ELR (cell line): Measurements from ENCODE around the gene PTPRT.

Experiments used
- DNase-seq: peaks from one replicate; pipeline ENCODE4 v3.0.0-alpha.2; 2015; ENCODE audit warnings: low read depth

The PTPRT gene

GRCh38 chr20:42191140-42191860 is 998.4 kb downstream of the PTPRT start:
- no peak for DNase-seq

GRCh38 chr20:42190084-42190483 is 999.6 kb downstream of the PTPRT start:
- no peak for DNase-seq

DNA sequence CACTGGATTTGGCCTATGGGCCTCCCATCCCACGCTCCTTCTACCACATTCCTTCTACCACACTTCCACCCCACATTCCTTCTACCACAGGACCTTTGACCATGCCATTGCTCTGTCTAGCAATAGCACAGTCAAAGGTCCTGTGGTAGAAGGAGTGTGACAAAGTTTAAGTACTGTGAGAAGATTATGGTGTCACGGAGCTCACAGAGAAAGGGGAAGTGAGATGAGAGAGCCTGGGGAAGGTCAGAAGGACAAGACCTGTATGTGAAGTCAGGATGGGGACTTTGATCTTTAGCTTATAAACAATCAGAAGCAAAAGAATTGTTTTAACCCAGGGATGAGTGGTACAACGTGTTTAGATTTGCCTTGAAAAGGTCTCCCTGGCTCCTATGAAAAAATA is 1003.4 kb downstream of the PTPRT start:
- DNase-seq, result no peak

- DNase-seq, result no peak
Measured at GRCh38 chr20:42183147-42183546, 1006.6 kb downstream of the PTPRT start.

GRCh38 chr20:42181064-42181463 is 1008.6 kb downstream of the PTPRT start:
- DNase-seq, result no peak

DNA sequence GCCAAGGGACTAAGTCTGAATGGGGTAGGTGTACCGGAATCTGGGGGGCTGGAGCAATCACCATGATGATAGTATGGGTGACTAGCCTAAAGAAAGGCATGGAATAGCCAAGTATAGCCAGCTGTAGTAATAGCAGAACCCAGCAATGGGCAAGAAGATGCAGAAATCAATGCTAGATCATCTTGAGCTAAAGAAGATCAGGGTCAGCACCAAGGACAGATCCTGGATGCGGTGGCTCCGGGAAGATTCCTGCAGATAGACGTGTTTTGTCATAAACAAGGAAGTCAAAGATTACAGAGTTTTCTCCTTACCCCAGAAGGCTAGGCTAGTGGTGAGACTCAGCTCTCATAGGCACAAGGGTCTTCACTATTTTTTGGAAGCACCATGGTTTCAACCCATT is 1009.9 kb downstream of the PTPRT start:
- DNase-seq, result no peak

DNA sequence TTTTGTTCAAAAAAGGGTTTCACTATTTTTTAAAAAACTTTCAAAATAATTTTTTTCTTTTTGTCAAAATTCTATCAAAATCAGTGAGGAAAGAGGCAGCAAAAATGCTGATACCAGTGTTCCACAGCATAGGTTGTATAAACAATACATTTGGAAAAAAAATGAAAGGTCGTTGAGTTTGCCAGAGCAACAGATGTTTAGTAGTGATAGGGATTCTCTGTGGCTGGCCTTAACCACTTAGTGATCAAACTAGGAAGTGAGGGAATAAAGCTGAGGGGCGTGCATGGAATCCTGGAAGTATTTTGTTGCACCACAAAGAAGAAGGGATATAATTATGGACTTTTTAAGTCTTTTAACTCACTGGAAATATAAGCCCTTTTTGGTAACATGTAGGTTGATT is 1016.3 kb downstream of the PTPRT start:
- DNase-seq, result no peak

GRCh38 chr20:42164121-42164890 is 1025.4 kb downstream of the PTPRT start:
- no peak for DNase-seq

DNA sequence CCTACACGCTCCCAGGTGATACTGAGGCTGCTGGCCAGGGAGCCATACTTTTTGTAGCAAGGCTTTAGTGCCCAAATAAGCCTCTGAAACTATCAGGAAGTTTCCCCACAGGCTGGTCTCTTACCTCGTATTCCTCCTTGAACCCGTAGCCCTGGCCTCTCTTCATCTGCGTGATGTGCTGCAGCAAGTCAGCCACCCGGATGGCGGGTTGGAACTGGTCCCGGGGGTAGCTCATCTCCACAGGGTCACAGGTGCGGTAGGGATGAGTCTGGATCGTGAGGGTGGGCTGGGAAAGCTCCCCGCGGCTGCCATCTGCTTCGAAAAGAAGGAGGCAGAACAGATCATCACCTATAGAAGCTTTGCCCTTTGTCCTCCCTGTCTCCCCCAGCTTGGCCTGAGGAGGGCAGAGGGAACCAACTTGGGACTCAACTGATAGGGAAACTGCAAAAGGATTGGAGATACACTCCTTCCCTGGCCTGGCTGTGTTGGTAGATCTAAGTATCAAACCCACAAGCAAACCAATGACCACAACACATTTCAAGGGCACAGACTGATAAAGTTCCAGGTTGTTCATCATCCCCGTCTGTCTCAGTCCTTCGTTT is 1028.4 kb downstream of the PTPRT start:
- DNase-seq, result no peak

DNA sequence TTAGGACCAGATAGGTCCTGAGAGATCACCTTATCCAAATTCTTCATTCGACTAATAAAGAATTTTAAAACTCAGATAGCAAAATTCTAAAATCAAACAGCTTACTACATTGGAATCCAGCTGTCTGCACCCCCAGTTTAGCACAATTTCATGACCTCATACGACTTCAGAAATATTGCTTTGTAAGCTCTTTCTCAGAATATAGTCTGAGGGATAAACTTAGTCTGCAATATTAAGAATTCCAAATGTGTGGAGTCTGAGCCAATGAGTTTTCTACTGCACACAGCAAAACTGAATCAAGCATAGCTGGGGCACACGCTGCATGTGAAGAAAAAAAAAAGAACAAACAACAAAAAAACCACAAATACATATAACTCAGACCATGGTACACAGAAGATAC is 1029.9 kb downstream of the PTPRT start:
- DNase-seq, result no peak

- DNase-seq, result no peak
Measured at GRCh38 chr20:42158272-42158671, 1031.4 kb downstream of the PTPRT start.

DNA sequence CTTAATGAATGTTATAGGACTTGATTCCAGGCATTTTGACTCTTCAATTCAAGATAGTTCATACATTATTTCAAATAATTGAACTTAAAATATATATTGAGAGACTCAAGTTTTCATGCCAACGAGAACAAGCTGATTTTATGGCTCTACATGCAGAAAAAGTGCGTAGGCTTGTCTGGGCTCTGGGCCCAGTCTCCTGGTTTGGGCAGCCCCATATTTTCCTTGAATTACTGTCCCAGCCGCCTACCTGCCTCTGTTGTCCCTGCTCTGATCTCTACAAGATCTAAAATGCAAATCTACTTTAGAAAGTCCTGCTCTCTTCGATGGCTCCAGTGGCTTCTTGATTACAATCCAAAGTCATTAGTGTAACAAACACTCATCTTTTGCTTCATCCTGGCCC is 1034.1 kb downstream of the PTPRT start:
- DNase-seq, result no peak

DNA sequence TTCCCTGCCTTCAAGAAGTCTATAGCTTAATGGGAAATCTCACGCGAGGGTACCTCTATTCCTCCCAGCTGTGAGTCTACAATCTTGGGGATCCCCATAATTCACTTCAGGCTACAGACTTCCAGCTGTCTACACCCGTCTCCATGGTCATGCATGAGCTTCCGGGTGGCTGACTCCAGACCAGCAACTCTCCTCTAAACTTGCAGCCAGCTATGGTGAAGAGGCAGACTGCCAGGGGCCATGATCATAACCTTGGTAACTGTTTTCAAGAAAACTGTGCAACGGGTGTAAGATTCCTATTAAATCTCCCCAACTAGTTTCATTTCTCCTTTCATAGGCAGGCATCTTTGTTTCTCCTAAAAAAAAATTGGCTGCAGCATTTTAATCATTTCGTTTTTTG is 1037.1 kb downstream of the PTPRT start:
- no peak for DNase-seq

- no peak for DNase-seq
Measured at GRCh38 chr20:42150230-42150629, 1039.5 kb downstream of the PTPRT start.

- no peak for DNase-seq
Measured at GRCh38 chr20:42138729-42139128, 1051.0 kb downstream of the PTPRT start.

- no peak for DNase-seq
Measured at GRCh38 chr20:42134265-42135098, 1055.2 kb downstream of the PTPRT start.

DNA sequence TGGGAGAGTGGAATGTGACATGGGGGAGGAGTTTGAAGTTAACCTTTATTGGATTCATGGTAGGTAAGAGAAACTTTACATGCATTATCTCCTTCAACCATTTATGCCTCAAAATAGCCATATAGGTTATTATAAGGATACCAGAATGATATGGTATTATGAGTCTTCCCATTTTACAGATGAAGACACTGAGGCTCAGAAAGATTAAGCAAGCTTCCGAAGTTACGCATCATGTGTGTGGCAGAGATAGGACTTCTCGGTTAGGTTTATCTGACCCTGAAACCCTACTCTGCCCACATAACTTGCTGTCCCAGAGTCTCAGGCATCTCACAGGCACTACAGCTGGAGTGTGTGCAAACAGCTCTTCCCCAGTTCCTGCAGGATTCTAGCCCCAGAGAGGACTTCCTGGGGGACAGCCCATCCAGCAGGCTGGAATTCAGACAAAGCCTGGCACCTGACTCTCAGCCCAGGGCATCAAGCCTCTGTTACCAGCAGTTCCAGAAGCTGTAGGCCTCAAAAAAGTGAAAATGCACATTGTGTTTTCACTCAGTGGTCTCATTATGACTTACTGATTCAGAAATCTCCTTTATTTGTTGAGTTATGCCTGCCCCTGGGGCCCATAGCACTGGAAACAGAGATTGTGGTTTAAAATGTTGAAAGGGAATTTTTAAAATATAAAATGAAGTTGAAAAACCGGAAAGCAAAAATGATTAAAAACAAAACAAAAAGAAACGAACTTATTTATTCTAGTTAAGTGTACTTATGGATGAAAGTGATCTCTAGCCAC is 1058.7 kb downstream of the PTPRT start:
- no peak for DNase-seq

- no peak for DNase-seq
Measured at GRCh38 chr20:42125426-42125825, 1064.3 kb downstream of the PTPRT start.

DNA sequence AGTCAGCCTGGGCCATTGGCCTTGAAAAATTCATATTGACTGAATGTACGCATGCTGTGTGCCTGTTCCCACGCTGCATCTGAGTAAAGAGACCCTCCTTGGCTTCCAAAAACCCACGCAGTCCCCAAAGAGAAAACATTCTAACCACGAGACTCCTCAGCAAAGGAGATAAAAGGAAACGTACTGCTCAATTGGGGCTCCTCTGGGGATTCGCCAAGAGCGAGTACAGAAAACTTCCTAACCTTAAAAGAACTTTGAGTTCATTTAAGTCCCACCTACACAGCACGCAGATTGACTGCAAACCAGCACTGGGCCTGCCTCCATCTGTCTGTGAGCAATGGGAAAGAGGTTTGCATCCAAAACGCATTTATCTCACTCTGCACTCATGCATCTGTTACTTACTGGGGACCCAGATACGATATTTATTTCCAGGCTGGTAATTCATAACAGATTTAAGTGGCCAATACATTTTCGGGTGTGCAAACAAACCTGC is 1065.7 kb downstream of the PTPRT start:
- DNase-seq, result no peak

GRCh38 chr20:42118409-42119125 is 1071.1 kb downstream of the PTPRT start:
- no peak for DNase-seq

GRCh38 chr20:42118001-42118400 is 1071.7 kb downstream of the PTPRT start:
- DNase-seq, result no peak
